Fibroblast of peridontal ligament (primary cell): ENCODE data around the gene SETD7.

Experiments
- DNase-seq: peaks from one replicate; pipeline ENCODE4 v3.0.0-alpha.2; 2010; ENCODE audit errors: extremely low read depth

SETD7 gene

GRCh38 chr4:139556071-139556723 lies at the start of gene SETD7:
Gene SETD7, minus strand, starts transcription at chr4:139556219. Its CDS starts 82 bp downstream, at chr4:139556137.
- peak; percentile 74 for DNase-seq

- DNase-seq: no peak
Measured at GRCh38 chr4:139605516-139605915, 49.5 kb upstream of the SETD7 start.

GRCh38 chr4:139603576-139604410 lies 47.8 kb upstream of the SETD7 start:
- DNase-seq: peak; percentile 76

GRCh38 chr4:139602776-139603360 lies 46.8 kb upstream of the SETD7 start:
- no peak for DNase-seq

GRCh38 chr4:139600662-139601061 lies 44.6 kb upstream of the SETD7 start:
- DNase-seq: no peak

- no peak for DNase-seq
Measured at GRCh38 chr4:139599594-139600374, 43.8 kb upstream of the SETD7 start.

GRCh38 chr4:139599076-139599475 lies 43.1 kb upstream of the SETD7 start:
- DNase-seq: no peak

GRCh38 chr4:139596684-139597279 lies 40.8 kb upstream of the SETD7 start:
- DNase-seq: no peak

- DNase-seq: peak; percentile 38
Measured at GRCh38 chr4:139596034-139596683, 40.1 kb upstream of the SETD7 start.

GRCh38 chr4:139594591-139595185 lies 38.7 kb upstream of the SETD7 start:
- DNase-seq: no peak

GRCh38 chr4:139593091-139593564 lies 37.1 kb upstream of the SETD7 start:
- peak; percentile 38 for DNase-seq

GRCh38 chr4:139589336-139590018 lies 33.5 kb upstream of the SETD7 start:
- no peak for DNase-seq

- no peak for DNase-seq
Measured at GRCh38 chr4:139587446-139587845, 31.4 kb upstream of the SETD7 start.

- DNase-seq: no peak
Measured at GRCh38 chr4:139585473-139585872, 29.5 kb upstream of the SETD7 start.

GRCh38 chr4:139584784-139585183 lies 28.8 kb upstream of the SETD7 start:
- DNase-seq: no peak

GRCh38 chr4:139584013-139584412 lies 28.0 kb upstream of the SETD7 start:
- no peak for DNase-seq

- peak; percentile 46 for DNase-seq
Measured at GRCh38 chr4:139582044-139582443, 26.0 kb upstream of the SETD7 start.

GRCh38 chr4:139581096-139581495 lies 25.1 kb upstream of the SETD7 start:
- no peak for DNase-seq

- DNase-seq: no peak
Measured at GRCh38 chr4:139576219-139576618, 20.2 kb upstream of the SETD7 start.

- DNase-seq: no peak
Measured at GRCh38 chr4:139575072-139575471, 19.1 kb upstream of the SETD7 start.
